Muscle layer of duodenum (tissue), 2 donors: ENCODE results near the gene ONECUT3.
"Not testable (repeated sequence)": the region's sequence is repeated elsewhere in the genome, so short reads cannot be mapped to it uniquely, and the experiment has no call there.

Experiments used
- H3K27ac ChIP-seq: one replicate; pipeline ENCODE4 v1.7.0; 2013; ENCODE audit warnings: mild to moderate bottlenecking, low read length
- H3K27me3 ChIP-seq: one replicate; pipeline ENCODE4 v1.7.0; 2013; ENCODE audit warnings: low read depth, mild to moderate bottlenecking, control low read depth, low read length
- H3K36me3 ChIP-seq, 2 donors: one replicate each; pipeline ENCODE4 v1.7.0; 2013; ENCODE audit warnings: low read length in 2 of 2, control low read depth in 1 of 2, mild to moderate bottlenecking in 1 of 2; ENCODE audit not compliant: insufficient read depth in 2 of 2, control insufficient read depth in 1 of 2
- H3K4me1 ChIP-seq, 2 donors: one replicate each; pipeline ENCODE4 v1.7.0; 2013; ENCODE audit warnings: low read length in 2 of 2, mild to moderate bottlenecking in 2 of 2, control low read depth in 1 of 2, moderate library complexity in 1 of 2; ENCODE audit not compliant: insufficient read depth in 2 of 2, control insufficient read depth in 1 of 2
- H3K4me3 ChIP-seq, 2 donors: one replicate each; pipeline ENCODE4 v1.7.0; 2013; ENCODE audit warnings: low read length in 2 of 2, low read depth in 1 of 2, mild to moderate bottlenecking in 1 of 2
- H3K9me3 ChIP-seq, 2 donors: one replicate each; pipeline ENCODE4 v1.7.0; 2013; ENCODE audit warnings: low read length in 2 of 2, control low read depth in 1 of 2, mild to moderate bottlenecking in 1 of 2; ENCODE audit not compliant: control insufficient read depth in 1 of 2
- donor health status: healthy.

The ONECUT3 gene

DNA sequence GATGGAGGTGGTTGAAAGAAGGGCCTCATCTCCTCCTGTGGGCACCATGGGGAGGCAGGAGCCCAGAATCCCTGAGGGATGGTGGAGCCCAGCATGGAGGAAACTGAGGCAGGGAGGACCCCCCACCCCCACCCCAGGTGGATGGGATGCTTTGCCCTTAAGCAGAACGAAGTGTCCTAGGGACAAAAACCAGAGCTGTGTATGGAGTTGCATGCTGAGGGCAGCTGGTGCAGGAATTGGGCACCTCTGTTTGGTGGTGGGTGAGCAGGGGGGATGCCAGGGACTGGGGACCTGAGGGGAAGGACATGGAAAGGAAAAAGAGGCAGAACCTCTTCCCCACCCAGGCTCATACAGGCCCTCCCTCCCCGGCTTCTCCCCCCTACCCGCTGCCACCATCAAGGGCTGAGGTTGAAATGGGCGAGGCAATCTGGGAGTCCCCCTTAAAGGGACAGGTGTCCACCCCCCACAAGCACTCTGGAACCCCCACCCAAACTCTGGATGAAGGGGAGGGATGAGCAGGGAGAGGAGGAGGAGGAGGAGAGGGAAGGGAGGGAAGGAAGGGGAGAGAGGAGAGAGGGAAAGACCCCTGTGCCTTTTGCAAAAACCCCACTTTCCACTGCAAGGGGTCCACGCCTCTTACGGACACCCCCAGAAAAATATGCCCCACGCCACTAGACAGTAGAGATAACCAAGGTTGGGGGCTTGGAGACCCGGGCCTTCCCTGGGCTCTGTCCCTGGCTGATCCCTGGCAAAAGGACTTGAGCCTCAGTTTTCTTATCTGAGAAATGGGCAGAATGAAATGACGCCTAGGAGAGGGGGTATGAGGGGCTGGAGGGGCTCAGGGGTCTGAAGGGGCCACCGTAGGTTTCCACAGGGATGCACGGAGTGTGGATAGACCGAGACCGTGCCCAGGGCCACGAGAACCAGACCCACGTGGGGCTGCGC lies 5.9 kb downstream of the ONECUT3 start:
- Histone ChIP-seq H3K36me3 (no peaks in the 10 kb centered on the region), H3K4me1 (peaks cover 0 to 29% of the 10 kb centered on the region in 2 donors), H3K9me3 (no peaks in the 10 kb centered on the region), H3K27ac (no peak overlapping the region), H3K4me3 (no peak overlapping the region), H3K27me3 (peaks cover 57% of the 10 kb centered on the region)

DNA sequence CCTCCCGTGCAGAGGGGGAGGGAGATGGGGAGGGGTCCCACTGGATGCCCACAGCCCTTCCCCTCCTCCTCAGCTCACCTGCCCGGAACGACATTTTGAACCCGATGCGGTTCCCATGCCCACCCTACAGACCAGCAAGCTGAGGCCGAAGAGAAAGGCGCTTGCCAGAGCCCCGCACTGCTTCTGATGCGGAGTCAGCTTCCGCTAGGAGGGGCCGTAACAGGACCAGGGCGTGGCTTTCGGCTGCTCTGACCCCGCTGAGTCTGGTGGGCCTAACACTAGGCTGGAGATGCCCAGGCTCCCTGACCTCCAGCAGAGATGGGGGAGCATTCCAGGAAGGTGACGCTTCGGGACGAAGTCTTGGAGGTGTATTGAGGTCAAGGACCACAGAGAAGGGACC lies 6.7 kb downstream of the ONECUT3 start:
- Histone ChIP-seq H3K27ac (no peak overlapping the region), H3K9me3 (no peaks in the 10 kb centered on the region), H3K4me1 (peaks cover 0 to 23% of the 10 kb centered on the region in 2 donors), H3K27me3 (peaks cover 60% of the 10 kb centered on the region), H3K4me3 (no peak overlapping the region), H3K36me3 (no peaks in the 10 kb centered on the region)

DNA sequence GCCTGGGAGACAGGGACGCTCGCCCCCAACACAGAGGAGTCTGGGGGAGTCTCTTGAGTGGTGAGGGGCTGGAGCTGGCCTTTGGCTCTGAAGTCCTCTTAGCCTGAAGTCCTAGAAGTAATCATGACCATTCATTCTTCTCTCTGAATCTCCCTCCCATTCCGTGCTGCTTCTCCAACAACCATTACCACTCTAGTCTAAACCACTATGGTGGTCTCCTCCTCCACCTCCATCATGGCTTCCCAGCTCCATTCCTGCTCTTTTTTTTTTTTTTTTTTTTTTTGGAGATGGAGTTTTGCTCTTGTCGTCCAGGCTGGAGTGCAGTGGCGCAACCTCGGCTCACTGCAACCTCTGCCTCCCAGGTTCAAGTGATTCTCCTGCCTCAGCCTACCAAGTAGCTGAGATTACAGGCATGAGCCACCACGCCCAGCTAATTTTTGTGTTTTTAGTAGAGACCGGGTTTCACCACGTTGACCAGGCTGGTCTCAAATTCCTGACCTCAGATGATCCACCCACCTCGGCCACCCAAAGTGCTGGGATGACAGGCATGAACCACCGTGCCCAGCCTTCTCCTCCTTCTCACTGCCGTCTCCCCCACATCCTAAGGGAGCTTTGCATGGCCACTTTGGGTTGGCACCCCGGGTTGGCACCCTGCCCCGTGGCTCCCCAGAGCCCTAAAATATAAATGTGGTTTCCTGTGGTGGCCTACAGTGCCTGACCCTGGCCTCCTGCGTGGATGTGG lies 7.7 kb downstream of the ONECUT3 start:
- peaks cover 0 to 14% of the 10 kb centered on the region in 2 donors for H3K4me1 ChIP-seq
- H3K9me3 ChIP-seq, H3K4me3 ChIP-seq, H3K27ac ChIP-seq, H3K36me3 ChIP-seq: not testable (repeated sequence)
- peaks cover 63% of the 10 kb centered on the region for H3K27me3 ChIP-seq

DNA sequence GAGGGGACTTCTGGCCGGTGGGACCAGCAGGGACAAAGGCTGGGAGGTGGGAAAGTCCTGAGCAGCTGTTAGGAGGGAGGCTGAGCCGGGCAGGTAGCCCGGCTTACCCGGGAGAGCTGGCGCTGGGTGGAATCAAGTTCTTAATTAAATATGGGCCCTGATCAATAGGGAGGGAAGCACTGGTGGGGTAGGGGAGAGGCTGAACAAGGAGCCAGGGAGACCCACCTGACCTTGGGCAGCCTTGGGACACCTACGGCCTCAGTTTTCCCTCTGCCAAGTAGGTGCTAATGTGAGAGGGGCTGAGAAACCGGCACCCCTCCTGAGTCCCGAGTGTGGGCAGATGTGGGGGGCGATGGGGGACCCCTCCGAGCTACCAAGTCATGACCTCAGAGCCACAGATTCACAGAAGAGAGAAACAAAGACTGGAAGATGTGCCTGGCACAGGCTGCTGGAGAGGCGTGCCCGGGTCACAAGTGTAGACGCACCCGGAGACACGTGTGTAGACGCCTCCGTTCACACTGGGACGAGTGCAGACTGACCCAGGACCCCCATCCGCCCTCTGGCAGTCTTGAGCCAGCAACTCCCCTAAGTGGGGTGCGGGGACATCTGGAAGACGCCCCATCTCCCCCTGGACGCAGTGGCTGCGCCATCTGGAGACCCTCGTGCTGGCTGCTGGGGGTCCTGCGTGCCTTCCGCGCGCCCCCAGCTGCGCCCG lies 8.4 kb downstream of the ONECUT3 start:
- peaks cover 64% of the 10 kb centered on the region for H3K27me3 ChIP-seq
- H3K27ac ChIP-seq = no peak overlapping the region
- no peaks in the 10 kb centered on the region for H3K36me3 ChIP-seq
- peaks cover 0 to 12% of the 10 kb centered on the region in 2 donors for H3K4me1 ChIP-seq
- H3K9me3 ChIP-seq = no peaks in the 10 kb centered on the region
- no peak overlapping the region for H3K4me3 ChIP-seq

DNA sequence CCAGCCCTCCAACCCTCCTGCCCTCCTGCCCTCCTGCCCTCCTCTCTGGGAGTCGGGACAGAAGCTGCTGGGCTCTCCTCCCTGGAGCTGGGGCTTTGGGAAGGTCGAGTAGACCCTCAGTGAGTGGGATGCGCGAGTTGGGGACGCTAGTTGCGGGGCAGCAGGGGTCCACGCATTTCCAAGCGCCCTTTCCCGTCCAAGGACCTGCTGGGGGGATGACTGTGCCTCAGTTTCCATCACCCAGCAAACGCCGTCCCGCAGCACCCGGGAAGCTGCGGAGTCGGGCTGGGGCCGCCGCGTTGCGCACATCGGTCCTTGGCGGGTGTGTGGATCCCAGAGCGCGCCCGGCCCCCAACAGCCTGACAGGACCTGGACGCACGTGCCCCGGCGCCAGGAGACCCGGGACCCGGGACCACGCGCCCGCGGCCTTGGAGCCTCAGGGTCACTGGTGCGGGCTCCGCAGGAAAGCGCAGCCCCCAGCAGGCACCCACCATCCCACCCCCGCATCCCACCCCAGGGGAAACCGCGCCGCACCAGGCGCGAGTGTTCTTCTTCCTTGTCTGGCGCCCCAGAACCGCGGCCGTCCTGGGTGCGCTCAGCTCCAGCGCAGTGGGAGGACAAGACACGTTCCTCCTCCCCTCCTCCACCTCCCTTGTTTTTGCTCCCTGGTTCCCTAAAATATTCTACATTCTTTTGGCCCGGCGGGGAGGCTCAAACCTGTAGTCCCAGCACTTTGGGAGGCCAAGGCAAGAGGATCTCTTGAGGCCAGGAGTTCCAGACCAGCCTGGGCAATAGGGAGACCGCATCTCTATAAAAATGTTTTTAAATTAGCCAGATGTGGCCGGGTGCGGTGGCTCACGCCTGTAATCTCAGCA lies 9.2 kb downstream of the ONECUT3 start:
- Histone ChIP-seq H3K4me3 (no peak overlapping the region), H3K4me1 (peaks cover 0 to 12% of the 10 kb centered on the region in 2 donors), H3K27me3 (peaks cover 64% of the 10 kb centered on the region), H3K36me3 (no peaks in the 10 kb centered on the region), H3K27ac (no peak overlapping the region), H3K9me3 (no peaks in the 10 kb centered on the region)

DNA sequence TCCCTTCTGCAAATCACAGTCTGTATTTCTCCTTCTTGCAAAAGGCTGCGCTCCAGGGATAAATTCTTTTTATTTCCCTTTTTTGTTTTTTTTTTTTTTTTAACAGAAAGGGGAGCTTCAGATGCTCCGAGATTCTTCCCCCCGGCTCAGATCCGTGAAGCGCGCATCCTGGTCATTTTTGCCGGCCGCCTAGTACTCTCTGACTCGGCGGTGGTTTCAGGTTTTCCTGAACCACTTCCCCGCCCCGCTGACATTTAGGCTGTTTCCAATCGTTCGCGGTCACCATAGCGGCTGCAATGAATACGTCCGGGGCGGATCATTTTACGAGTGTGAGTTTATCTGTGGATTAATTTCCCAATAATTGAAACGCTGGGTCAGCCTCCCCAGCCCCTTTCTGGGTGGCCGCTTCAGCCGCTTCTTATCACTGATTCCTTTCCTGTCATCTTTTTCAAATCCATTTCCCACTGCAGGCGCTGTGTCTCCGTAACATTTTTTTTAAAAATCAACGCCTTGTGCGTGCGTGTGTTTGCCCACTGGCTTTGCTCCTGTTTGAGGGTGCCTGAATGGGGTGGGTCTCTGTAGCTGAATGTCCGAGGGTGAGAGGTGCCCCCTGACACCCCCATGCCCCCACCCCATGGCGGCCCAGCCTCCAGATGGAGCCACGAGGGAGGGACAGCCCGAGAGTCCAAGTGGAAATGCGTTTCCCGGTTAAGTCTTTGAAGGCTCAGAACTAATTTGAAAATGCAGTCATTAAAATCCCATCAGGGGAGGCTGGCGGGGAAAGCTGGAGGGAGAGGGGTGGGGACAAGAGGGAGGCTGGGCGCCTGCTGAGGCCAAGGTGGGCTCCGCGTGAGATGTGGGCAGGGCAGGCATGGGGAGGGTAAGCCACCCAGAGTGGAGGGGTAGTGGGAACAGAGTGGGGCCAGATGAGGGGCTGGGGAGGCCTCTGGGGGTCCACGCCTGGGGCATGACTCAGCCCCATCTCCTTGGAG lies 10.6 kb downstream of the ONECUT3 start:
- H3K27me3 ChIP-seq = peaks cover 73% of the 10 kb centered on the region
- no peaks in the 10 kb centered on the region for H3K9me3 ChIP-seq
- no peak overlapping the region for H3K4me3 ChIP-seq
- peaks cover 0 to 7% of the 10 kb centered on the region in 2 donors for H3K4me1 ChIP-seq
- H3K36me3 ChIP-seq = no peaks in the 10 kb centered on the region
- H3K27ac ChIP-seq = no peak overlapping the region

DNA sequence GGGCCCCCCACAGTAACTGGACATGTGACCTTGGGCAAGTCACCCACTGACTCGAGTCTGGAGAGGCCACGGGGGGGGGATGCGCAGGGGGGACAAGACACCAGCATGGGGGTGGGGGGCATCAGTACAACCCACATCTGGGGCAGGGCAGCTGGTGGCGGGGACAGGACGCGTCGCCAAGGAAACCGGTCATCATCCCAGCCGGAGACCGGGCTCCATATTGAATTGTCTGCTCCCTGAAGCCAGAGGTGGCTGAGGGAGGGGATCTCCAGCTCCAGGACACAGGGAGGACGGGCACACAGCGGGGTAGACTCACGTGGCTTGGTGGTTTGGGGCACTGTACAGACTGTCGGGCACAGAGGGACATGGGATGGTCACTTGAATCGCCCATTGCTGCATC lies 11.4 kb downstream of the ONECUT3 start:
- peaks cover 0 to 7% of the 10 kb centered on the region in 2 donors for H3K4me1 ChIP-seq
- H3K9me3 ChIP-seq = no peaks in the 10 kb centered on the region
- no peak overlapping the region for H3K27ac ChIP-seq
- peaks cover 67% of the 10 kb centered on the region for H3K27me3 ChIP-seq
- H3K36me3 ChIP-seq = no peaks in the 10 kb centered on the region
- H3K4me3 ChIP-seq = no peak overlapping the region

DNA sequence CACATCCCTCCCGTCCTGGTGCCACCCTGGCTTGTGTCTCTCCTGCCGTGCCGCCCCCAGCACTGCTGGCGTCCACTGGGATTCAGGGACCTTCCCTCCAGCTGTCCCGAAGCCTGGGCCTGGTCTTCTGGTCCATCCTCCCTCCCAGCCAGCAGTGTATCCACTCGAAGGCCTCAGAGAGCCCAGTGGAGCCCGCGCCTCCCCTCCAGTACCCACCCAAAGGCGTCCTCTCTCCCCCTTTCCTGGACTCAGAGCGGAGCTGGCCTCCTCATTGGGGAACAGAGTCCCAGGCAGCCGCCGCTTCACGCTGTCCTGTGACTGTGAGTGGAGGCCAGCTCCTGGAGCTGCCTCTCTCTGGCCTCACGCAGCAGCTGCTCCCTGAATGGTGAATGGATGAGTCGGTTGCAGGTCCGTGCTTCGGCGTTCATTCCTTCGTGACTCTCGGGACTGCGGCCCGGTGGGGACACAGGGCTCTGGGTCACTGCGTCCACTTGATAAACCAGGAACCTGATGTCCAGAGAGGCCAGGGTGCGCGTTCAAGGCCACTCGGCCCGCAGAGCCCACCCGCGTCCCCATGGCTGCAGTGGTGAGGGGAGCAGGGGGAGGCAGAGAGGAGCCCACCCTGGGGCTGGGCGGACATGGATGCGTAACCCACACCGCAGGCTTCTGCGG lies 12.1 kb downstream of the ONECUT3 start:
- Histone ChIP-seq H3K9me3 (peaks cover under 1 to 4% of the 10 kb centered on the region in 2 donors), H3K4me1 (peaks cover 0 to 7% of the 10 kb centered on the region in 2 donors), H3K27me3 (peaks cover 62% of the 10 kb centered on the region), H3K27ac (no peak overlapping the region), H3K4me3 (no peak overlapping the region), H3K36me3 (no peaks in the 10 kb centered on the region)

DNA sequence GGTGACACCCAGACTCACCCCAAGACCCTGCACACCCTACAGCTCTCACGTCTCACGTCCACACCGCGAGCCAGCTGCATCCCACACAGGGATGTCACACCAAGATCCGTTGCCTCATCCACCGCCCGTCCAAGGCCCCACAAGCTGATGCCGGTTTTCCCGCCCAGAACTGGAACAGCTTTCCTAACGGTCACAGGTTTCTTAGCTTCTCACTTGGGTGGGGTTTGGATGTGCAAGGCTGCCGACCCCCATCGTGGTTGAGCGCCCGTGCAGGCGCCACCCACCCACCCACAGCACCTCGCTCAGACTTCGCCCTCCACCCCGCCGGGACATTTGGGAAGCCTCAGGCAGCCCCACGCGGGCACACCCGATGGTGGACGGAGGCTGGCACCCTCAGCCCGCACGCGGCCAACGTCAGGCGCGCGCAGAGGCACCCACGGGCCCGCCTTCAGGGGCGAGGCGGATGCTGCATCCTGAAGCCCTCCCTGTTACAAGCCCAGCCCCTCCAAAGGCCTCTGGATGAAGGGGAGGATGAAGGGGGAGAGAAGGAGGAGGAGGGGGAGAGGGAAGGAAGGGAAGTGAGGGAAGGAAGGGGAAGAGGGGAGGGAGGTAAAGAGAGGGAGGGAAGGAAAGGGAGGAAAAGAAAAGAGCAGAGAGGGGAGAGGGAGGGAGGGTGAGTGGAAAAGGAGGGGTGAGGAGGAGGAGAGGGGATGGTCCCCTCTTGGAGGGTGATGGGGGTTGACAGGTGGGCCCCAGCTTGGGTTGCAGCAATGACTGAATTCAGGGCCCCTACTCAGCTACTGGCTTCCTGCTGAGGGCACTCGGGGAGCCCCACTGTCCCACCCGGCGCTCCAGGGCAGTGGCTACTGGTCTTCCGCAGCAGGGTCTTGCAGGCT lies 12.8 kb downstream of the ONECUT3 start:
- peaks cover 8 to 12% of the 10 kb centered on the region in 2 donors for H3K9me3 ChIP-seq
- peaks cover 0 to 7% of the 10 kb centered on the region in 2 donors for H3K4me1 ChIP-seq
- no peak overlapping the region for H3K27ac ChIP-seq
- H3K27me3 ChIP-seq = peaks cover 62% of the 10 kb centered on the region
- no peaks in the 10 kb centered on the region for H3K36me3 ChIP-seq
- no peak overlapping the region for H3K4me3 ChIP-seq
